ENCODE measurements around the gene NEFH. TPM values are rescaled to one million over a fixed set of nuclear protein-coding genes. Genes with fewer than 3 reads are reported as not detected.

The NEFH gene
- total RNA-seq, 4 donors from 2014 or later = 0.15 to 0.18 TPM; not detected in 2

DNA sequence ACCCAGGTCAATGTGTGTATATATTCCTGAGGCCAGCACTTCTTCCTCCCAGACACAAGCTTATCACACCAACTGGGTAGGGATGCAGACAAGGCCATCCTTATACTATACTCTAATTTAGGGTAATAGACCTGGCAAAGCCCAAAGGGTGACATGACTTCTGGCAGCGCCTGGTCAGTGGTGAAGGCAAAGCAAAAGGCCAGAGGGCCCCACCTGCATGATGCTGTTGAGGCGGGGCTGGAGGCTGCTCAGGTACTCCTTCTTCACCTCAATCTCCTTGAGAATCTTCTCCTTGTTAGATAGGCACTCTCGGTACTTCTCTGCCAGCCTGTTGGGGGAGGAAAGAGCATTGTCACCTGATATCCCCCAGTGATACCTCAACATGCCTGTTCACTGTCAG lies 56.4 kb downstream of the NEFH start:
- intact Hi-C loops (cut with DNase I; ENCODE audit: low total_unique reads) (no loop called here), in situ Hi-C loops (cut with MboI; ENCODE audit: low sequenced_read_pairs in 4 of 4) (loop anchor here in 1 of 4 donors (25.0 kb wide), 1 partner anchor 249 kb away; no protein-coding TSS in a partner anchor)
- no peaks in the 10 kb centered on the region for H3K9me3 ChIP-seq
- no peak for TF ChIP-seq POLR2A (IDR thresholded peaks at IDR 0.05)
- TF ChIP-seq, protein P1, sequence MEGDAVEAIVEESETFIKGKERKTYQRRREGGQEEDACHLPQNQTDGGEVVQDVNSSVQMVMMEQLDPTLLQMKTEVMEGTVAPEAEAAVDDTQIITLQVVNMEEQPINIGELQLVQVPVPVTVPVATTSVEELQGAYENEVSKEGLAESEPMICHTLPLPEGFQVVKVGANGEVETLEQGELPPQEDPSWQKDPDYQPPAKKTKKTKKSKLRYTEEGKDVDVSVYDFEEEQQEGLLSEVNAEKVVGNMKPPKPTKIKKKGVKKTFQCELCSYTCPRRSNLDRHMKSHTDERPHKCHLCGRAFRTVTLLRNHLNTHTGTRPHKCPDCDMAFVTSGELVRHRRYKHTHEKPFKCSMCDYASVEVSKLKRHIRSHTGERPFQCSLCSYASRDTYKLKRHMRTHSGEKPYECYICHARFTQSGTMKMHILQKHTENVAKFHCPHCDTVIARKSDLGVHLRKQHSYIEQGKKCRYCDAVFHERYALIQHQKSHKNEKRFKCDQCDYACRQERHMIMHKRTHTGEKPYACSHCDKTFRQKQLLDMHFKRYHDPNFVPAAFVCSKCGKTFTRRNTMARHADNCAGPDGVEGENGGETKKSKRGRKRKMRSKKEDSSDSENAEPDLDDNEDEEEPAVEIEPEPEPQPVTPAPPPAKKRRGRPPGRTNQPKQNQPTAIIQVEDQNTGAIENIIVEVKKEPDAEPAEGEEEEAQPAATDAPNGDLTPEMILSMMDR (IDR thresholded peaks at IDR 0.05 in 4 of 5, conservative IDR thresholded peaks at IDR 0.05 in 1 of 5) = no peak
- H3K4me3 ChIP-seq = no peak overlapping the region
- no peak overlapping the region for H3K27ac ChIP-seq
- ATAC-seq (no peak), DNase-seq (no peak)
- H3K27me3 ChIP-seq = no peaks in the 10 kb centered on the region
- H3K36me3 ChIP-seq = peaks cover 4 to 87% of the 10 kb centered on the region in 2 donors
- H3K4me1 ChIP-seq = no peaks in the 10 kb centered on the region

DNA sequence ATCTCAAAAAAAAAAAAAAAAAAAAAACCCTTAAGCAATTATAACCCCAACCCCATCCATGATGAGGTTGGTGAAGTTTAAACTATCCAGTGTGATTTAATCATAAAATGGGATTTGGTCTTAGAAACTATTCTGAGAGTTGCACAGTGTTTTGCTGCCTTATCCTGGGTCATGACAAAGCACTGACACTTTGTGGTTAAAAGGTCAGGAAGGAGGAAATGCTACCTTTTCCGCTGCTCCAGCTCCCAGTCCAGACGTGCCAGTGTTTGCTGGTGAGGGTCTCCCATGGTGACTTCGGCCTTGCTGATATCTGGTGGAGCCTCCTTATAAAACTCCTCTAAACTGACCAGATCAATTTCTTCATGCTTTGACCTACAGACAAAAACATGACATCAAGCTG lies 59.1 kb downstream of the NEFH start:
- in situ Hi-C loops (cut with MboI; ENCODE audit: low sequenced_read_pairs in 4 of 4) (loop anchor here in 1 of 4 donors (25.0 kb wide), 1 partner anchor 252 kb away; no protein-coding TSS in a partner anchor), intact Hi-C loops (cut with DNase I; ENCODE audit: low total_unique reads) (no loop called here)
- no peak for ATAC-seq
- Histone ChIP-seq H3K9me3 (no peaks in the 10 kb centered on the region), H3K4me3 (no peak overlapping the region), H3K36me3 (peaks cover 4 to 72% of the 10 kb centered on the region in 2 donors), H3K27me3 (no peaks in the 10 kb centered on the region), H3K4me1 (no peaks in the 10 kb centered on the region), H3K27ac (no peak overlapping the region)
- no peak for DNase-seq
- TF ChIP-seq POLR2A (IDR thresholded peaks at IDR 0.05) = no peak
- TF ChIP-seq, protein P1 (IDR thresholded peaks at IDR 0.05 in 4 of 5, conservative IDR thresholded peaks at IDR 0.05 in 1 of 5) = no peak

Other genes starting within 250 kb of the NEFH start
- gene RHBDD3, start 212.2 kb upstream of the NEFH start, total RNA-seq = 10 to 100 TPM; 19.8 to 38.0 (median 28.6) TPM
- 100 to 1,000 TPM; 192 to 269 (median 202) TPM for gene EWSR1, start 211.9 kb upstream of the NEFH start, total RNA-seq
- gene GAS2L1, start 173.6 kb upstream of the NEFH start, total RNA-seq = 10 to 100 TPM in 1 of 4 donors, 1 to 10 TPM in 3; 4.8 to 23.0 (median 6.6) TPM
- gene RASL10A, start 164.5 kb upstream of the NEFH start, total RNA-seq = 1 to 10 TPM in 1 of 4 donors, under 1 TPM in 1, not detected in 2; 0.13 to 1.2 TPM
- 10 to 100 TPM; 26.5 to 44.6 (median 37.3) TPM for gene AP1B1, start 91.6 kb upstream of the NEFH start, total RNA-seq
- gene RFPL1, start 41.6 kb upstream of the NEFH start, total RNA-seq = not detected
- gene THOC5, start 73.5 kb downstream of the NEFH start, total RNA-seq = 10 to 100 TPM; 38.4 to 71.4 (median 56.3) TPM
- 1 to 10 TPM; 1.5 to 5.0 (median 2.0) TPM for gene NIPSNAP1, start 100.9 kb downstream of the NEFH start, total RNA-seq
- 10 to 100 TPM; 34.7 to 66.3 (median 48.2) TPM for gene NF2, start 123.4 kb downstream of the NEFH start, total RNA-seq
- gene CABP7, start 239.8 kb downstream of the NEFH start, total RNA-seq = not detected